ENCODE measurements around the gene ATP11A.

DNA sequence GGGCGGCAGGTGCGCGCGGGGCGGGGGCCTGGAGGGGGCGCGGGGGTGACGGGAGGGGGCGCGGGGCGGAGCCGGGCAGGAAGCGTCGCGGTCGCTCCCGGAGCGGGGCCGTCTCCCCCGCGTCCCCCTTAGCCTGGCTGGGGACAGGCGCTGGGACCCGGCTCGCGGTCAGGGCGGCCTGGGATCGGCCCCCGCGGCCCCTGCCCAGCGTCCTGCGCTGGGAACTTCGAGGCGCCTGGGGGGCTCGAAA lies 204.5 kb downstream of the ATP11A start:
- TF ChIP-seq POLR2A (IDR thresholded peaks at IDR 0.05; ENCODE audit: low read length) (no peak), GATA1 (IDR thresholded peaks at IDR 0.05; ENCODE audit: low read depth, low read length) (no peak)

Data from erythroblast (primary cell).